Activated gamma-delta T cell treated with Interleukin-2 at 50 U/mL for 16 hours (primary cell): ENCODE results near the gene HCN2.
A peak's percentile ranks its signal among the peaks of the same experiment; 100 is the strongest.

Experiments used
- DNase-seq: peaks from one replicate; pipeline ENCODE4 v3.0.0-alpha.2; 2020

The HCN2 gene

DNA sequence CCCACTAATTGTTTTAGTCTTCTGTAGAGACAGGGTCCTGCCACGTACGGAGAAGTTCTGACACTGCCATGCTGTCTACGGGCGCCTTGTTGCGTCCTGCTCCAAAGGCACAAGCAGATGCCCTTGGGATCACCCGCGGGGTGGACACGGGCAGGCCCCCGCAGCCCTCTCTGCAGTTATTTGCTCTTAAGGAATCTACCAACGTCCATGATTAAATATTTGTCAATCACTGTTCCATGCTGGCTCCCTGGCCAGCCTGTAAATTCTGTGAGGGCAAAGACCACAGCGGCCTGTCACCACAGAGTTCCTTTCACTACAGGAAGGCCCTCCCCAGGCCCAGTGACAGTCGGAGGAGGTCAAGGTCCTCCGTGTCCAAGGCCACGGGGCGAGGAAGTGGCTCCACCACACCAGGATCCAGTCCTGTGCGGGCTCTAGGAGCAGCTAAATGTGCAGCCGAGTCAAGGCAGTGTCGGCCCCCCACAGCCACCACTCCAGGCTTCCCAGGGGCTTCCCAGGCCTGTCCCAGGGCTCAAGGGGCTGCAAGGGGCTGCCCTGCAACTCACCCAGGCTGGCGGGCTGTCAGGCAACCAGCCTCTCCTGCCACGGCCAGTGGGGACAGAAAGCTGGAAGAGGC is 71.2 kb downstream of the HCN2 start:
- no peak for DNase-seq

- peak; percentile 67 for DNase-seq
Measured at GRCh38 chr19:661427-662196, 71.9 kb downstream of the HCN2 start.

DNA sequence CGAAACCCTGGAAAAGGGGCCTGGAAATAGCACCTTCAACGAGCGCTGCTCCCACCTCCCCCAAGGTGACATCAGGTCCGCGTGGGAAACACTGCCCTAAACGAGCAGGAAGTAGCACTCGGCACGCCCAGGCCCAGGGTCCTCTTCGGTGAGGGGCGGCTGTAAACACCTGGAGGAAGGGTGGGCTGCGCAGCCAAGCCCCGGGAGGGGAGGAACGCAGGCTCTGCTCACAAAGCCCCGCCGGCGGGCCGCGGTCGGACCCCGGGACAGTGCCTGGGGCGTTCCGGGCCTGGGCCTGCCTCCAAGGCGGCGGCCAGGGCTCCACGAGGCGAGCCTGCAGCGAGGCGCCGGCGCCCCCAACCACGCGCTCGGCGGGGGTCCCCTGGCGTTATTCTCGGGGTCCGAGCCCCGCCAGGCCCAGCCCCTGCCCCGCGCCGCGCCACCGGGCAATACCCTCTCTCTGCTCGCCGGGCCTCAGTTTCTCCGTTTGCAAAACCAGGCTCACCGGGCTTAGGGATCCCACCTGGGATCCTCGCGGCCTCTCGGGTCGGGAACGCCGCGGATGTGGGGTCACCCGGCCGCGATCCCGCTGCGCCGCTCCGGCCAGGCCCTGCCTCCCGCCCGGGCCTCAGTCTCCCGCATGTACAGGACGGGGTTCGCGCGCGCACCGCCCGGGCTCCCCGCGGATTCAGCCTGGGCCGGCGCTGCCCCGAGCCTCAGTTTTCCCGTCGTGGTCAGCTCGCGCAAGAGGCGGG is 72.7 kb downstream of the HCN2 start:
- DNase-seq, result peak; percentile 77

- peak; percentile 94 for DNase-seq
Measured at GRCh38 chr19:662962-663681, 73.4 kb downstream of the HCN2 start, which contains the start of gene RNF126. Gene RNF126, minus strand, starts transcription at chr19:663214. Its CDS starts 93 bp downstream, at chr19:663121.

DNA sequence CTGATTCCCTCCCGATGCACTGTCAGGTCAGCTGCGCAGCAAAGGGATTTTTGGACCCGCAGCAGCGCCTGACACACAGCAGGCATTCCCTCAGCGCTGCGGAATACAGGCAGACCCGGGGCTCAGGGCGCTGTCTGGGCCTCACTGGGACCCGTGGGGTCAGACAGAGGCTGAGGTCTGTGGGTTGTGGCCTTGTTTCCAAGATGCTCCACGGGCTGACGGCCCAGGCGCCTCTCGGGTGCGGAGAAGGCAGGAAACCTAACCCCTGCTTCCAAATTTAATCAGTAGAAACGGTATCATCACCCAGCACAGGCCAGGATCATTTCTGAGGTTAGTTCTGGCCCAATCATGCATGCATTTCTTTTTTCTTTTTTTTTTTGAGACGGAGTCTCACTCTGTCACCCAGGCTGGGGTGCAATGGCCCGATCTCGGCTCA is 74.0 kb downstream of the HCN2 start:
- no peak for DNase-seq

DNA sequence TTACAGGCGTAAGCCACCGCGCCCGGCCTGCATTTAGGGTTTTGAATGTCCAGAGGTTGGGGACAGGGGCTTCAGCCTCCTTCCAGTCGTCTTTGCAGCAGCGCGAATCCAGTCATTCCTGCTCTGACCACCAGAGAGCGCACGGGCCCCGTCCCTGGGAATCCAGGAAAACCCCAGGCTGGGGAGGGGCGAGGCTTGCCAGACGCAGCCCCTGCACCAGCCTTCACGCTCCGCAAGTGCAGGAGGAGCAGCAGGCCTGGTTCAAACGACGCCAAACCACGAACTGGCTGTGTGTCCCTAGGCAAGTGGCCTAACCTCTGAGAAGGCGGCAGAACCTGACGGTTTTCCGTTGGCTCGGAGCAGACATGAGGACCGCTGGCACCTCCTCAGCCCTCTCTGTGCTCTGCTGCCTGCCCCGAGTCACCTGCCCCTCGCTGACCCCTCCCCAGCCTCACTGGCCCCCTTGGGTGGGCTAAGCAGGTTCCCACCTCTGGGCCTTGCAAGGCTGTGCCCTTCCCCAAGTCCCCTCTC is 75.3 kb downstream of the HCN2 start:
- peak; percentile 70 for DNase-seq
